GM10847 (cell line): ENCODE data around the gene TRAP1.

Experiments used
- POLR2A ChIP-seq: IDR thresholded peaks from 2 replicates; pipeline ENCODE4 v1.6.1; 2011; ENCODE audit not compliant: insufficient read length; ENCODE audit errors: extremely low read depth

The TRAP1 gene

GRCh38 chr16:3674513-3675295 lies 42.6 kb downstream of the TRAP1 start:
- no peak for TF ChIP-seq POLR2A

- TF ChIP-seq POLR2A = no peak
Measured at GRCh38 chr16:3673676-3674377, 43.5 kb downstream of the TRAP1 start.

- TF ChIP-seq POLR2A = no peak
Measured at GRCh38 chr16:3673201-3673600, 44.1 kb downstream of the TRAP1 start.

- no peak for TF ChIP-seq POLR2A
Measured at GRCh38 chr16:3672571-3673041, 44.7 kb downstream of the TRAP1 start.

- no peak for TF ChIP-seq POLR2A
Measured at GRCh38 chr16:3671424-3671823, 45.9 kb downstream of the TRAP1 start.

- TF ChIP-seq POLR2A = no peak
Measured at GRCh38 chr16:3670711-3671110, 46.6 kb downstream of the TRAP1 start.

- TF ChIP-seq POLR2A = no peak
Measured at GRCh38 chr16:3669082-3669481, 48.2 kb downstream of the TRAP1 start.

- TF ChIP-seq POLR2A = no peak
Measured at GRCh38 chr16:3668626-3669025, 48.7 kb downstream of the TRAP1 start.

GRCh38 chr16:3665508-3665907 lies 51.8 kb downstream of the TRAP1 start:
- no peak for TF ChIP-seq POLR2A

- no peak for TF ChIP-seq POLR2A
Measured at GRCh38 chr16:3664187-3664896, 53.0 kb downstream of the TRAP1 start.

- TF ChIP-seq POLR2A = no peak
Measured at GRCh38 chr16:3662601-3663000, 54.7 kb downstream of the TRAP1 start.

- TF ChIP-seq POLR2A = no peak
Measured at GRCh38 chr16:3661922-3662321, 55.4 kb downstream of the TRAP1 start.

- no peak for TF ChIP-seq POLR2A
Measured at GRCh38 chr16:3661311-3661710, 56.0 kb downstream of the TRAP1 start.

- TF ChIP-seq POLR2A = no peak
Measured at GRCh38 chr16:3659251-3659650, 58.1 kb downstream of the TRAP1 start.

- TF ChIP-seq POLR2A = no peak
Measured at GRCh38 chr16:3656491-3657468, 60.5 kb downstream of the TRAP1 start.
